ENCODE data around the gene CEMIP. TPM values are rescaled to one million over a fixed set of nuclear protein-coding genes. Genes with fewer than 3 reads are reported as not detected.

Gene CEMIP
- total and polyA plus RNA-seq, 10 of the 15 experiments (the other 5 are each of a cell fraction or from before 2014, with no cell fraction given): 0.01 to 0.44 (median 0.16) TPM; not detected in 6

DNA sequence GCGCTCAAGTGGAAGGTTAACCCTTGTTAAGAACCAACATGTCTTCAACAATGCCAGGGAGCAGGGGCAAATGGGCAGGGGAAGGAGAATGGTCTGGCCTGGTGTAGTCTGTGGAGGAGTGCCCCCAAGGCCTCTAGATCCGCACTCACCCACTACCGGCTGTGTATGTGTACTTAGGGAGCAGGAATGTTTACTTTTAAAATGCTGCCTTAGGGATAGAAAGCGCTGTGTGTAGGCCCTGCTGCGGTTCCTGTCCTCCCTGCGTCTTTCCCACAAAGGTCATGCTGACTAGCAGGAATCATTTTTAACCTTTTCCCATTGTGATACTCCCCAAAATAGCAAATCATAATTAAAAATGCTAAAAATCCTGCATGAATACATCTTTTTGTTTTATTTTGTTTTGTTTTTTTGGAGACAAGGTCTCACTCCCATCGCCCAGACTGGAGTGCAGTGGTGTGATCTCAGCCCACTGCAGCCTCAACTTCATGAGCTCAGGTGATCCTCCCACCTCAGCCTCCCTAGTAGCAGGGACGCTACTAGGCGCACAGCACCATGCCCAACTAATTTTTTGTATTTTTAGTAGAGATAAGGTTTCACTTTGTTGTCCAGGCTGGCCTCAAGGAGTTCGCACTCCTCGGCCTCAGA is 35.9 kb upstream of the CEMIP start:
- no peaks in the 10 kb centered on the region for H3K79me2 ChIP-seq (ENCODE audit: control insufficient read depth, insufficient read depth, low read length)
- H3K27ac ChIP-seq (ENCODE audit: control insufficient read depth, insufficient read depth): no peak overlapping the region
- ChIA-PET RAD21 (ENCODE audit: unreplicated experiment) (no interaction called here), CTCF (no interaction called here), SMC1A (ENCODE audit: uncharacterized antibody, unreplicated experiment) (interaction anchor here (0.6 kb wide), 1 partner anchor 9 kb away, joined by 3 read pairs; no protein-coding TSS in a partner anchor), POLR2A (no interaction called here)
- H3K36me3 ChIP-seq (ENCODE audit: control insufficient read depth in 2 of 2, insufficient read depth in 2 of 2, low read length in 1 of 2): no peaks in the 10 kb centered on the region
- H3K4me3 ChIP-seq: no peak overlapping the region
- H3K4me2 ChIP-seq (ENCODE audit: control insufficient read depth, insufficient read depth): no peak overlapping the region
- H3K9ac ChIP-seq (ENCODE audit: control insufficient read depth, insufficient read depth, low read length): no peak overlapping the region
- intact Hi-C loops (cut with micrococcal nuclease; ENCODE audit: unreplicated experiment) (no loop called here), in situ Hi-C loops (cut with MboI) (no loop called here)
- H3K4me1 ChIP-seq (ENCODE audit: control insufficient read depth, insufficient read depth, low read length): no peaks in the 10 kb centered on the region
- 90% methylated on average over 11 of the region's 11 CpGs for WGBS (ENCODE audit: insufficient coverage, insufficient replicate concordance, low lambda C conversion rate, missing lambda C conversion rate)
- no peak for TF ChIP-seq TCF7 (IDR thresholded peaks at IDR 0.05; ENCODE audit: borderline replicate concordance)
- no peak for TF ChIP-seq PML (IDR thresholded peaks at IDR 0.05; ENCODE audit: low read length)
- TF ChIP-seq IRF4 (IDR thresholded peaks at IDR 0.05; ENCODE audit: low read depth, low read length): no peak
- no peak for TF ChIP-seq PAX8 (IDR thresholded peaks at IDR 0.05)
- TF ChIP-seq, protein P1, sequence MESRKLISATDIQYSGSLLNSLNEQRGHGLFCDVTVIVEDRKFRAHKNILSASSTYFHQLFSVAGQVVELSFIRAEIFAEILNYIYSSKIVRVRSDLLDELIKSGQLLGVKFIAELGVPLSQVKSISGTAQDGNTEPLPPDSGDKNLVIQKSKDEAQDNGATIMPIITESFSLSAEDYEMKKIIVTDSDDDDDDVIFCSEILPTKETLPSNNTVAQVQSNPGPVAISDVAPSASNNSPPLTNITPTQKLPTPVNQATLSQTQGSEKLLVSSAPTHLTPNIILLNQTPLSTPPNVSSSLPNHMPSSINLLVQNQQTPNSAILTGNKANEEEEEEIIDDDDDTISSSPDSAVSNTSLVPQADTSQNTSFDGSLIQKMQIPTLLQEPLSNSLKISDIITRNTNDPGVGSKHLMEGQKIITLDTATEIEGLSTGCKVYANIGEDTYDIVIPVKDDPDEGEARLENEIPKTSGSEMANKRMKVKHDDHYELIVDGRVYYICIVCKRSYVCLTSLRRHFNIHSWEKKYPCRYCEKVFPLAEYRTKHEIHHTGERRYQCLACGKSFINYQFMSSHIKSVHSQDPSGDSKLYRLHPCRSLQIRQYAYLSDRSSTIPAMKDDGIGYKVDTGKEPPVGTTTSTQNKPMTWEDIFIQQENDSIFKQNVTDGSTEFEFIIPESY (IDR thresholded peaks at IDR 0.05): no peak
- TF ChIP-seq CBX3 (IDR thresholded peaks at IDR 0.05; ENCODE audit: borderline replicate concordance, low read depth): no peak
- no peak for TF ChIP-seq ZNF207 (IDR thresholded peaks at IDR 0.05; ENCODE audit: borderline replicate concordance)
- TF ChIP-seq, protein P2, sequence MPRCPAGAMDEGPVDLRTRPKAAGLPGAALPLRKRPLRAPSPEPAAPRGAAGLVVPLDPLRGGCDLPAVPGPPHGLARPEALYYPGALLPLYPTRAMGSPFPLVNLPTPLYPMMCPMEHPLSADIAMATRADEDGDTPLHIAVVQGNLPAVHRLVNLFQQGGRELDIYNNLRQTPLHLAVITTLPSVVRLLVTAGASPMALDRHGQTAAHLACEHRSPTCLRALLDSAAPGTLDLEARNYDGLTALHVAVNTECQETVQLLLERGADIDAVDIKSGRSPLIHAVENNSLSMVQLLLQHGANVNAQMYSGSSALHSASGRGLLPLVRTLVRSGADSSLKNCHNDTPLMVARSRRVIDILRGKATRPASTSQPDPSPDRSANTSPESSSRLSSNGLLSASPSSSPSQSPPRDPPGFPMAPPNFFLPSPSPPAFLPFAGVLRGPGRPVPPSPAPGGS (IDR thresholded peaks at IDR 0.05; ENCODE audit: borderline replicate concordance, insufficient read depth, low read depth, low read length, poor library complexity, severe bottlenecking): no peak
- TF ChIP-seq TCF12 (IDR thresholded peaks at IDR 0.05; ENCODE audit: low read depth, low read length): no peak
- no peak for TF ChIP-seq POLR2AphosphoS2 (IDR thresholded peaks at IDR 0.05; ENCODE audit: low read depth, low read length)
- TF ChIP-seq, protein P3, sequence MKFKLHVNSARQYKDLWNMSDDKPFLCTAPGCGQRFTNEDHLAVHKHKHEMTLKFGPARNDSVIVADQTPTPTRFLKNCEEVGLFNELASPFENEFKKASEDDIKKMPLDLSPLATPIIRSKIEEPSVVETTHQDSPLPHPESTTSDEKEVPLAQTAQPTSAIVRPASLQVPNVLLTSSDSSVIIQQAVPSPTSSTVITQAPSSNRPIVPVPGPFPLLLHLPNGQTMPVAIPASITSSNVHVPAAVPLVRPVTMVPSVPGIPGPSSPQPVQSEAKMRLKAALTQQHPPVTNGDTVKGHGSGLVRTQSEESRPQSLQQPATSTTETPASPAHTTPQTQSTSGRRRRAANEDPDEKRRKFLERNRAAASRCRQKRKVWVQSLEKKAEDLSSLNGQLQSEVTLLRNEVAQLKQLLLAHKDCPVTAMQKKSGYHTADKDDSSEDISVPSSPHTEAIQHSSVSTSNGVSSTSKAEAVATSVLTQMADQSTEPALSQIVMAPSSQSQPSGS (IDR thresholded peaks at IDR 0.05; ENCODE audit: low read length): no peak
- TF ChIP-seq, protein P4, sequence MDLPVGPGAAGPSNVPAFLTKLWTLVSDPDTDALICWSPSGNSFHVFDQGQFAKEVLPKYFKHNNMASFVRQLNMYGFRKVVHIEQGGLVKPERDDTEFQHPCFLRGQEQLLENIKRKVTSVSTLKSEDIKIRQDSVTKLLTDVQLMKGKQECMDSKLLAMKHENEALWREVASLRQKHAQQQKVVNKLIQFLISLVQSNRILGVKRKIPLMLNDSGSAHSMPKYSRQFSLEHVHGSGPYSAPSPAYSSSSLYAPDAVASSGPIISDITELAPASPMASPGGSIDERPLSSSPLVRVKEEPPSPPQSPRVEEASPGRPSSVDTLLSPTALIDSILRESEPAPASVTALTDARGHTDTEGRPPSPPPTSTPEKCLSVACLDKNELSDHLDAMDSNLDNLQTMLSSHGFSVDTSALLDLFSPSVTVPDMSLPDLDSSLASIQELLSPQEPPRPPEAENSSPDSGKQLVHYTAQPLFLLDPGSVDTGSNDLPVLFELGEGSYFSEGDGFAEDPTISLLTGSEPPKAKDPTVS (IDR thresholded peaks at IDR 0.05; ENCODE audit: low read depth, low read length): no peak
- ATAC-seq (no peak), DNase-seq (ENCODE audit: low read depth, low spot score) (no peak), FAIRE-seq (no peak)
- H4K20me1 ChIP-seq (ENCODE audit: control insufficient read depth, insufficient read depth): no peaks in the 10 kb centered on the region
- no peaks in the 10 kb centered on the region for H3K27me3 ChIP-seq (replicated peaks in 1 of 2; ENCODE audit: control insufficient read depth in 2 of 2, insufficient read depth in 2 of 2, low read length in 1 of 2)
- no peak overlapping the region for H2AFZ ChIP-seq (ENCODE audit: control insufficient read depth, low read depth, low read length)
- no TSS peak for BruUV-seq (replicated peaks)
- H3K9me3 ChIP-seq (replicated peaks; ENCODE audit: control insufficient read depth, insufficient read depth, low read length): peaks cover 2% of the 10 kb centered on the region; the same call in 1 of the 3 replicates

Data from GM12878 (cell line).